Measurements from ENCODE around the gene BECN2. TPM values are rescaled to one million over a fixed set of nuclear protein-coding genes. Genes with fewer than 3 reads are reported as not detected.

The BECN2 gene, protein sequence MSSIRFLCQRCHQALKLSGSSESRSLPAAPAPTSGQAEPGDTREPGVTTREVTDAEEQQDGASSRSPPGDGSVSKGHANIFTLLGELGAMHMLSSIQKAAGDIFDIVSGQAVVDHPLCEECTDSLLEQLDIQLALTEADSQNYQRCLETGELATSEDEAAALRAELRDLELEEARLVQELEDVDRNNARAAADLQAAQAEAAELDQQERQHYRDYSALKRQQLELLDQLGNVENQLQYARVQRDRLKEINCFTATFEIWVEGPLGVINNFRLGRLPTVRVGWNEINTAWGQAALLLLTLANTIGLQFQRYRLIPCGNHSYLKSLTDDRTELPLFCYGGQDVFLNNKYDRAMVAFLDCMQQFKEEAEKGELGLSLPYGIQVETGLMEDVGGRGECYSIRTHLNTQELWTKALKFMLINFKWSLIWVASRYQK
- total RNA-seq: not detected in 2 replicates

DNA sequence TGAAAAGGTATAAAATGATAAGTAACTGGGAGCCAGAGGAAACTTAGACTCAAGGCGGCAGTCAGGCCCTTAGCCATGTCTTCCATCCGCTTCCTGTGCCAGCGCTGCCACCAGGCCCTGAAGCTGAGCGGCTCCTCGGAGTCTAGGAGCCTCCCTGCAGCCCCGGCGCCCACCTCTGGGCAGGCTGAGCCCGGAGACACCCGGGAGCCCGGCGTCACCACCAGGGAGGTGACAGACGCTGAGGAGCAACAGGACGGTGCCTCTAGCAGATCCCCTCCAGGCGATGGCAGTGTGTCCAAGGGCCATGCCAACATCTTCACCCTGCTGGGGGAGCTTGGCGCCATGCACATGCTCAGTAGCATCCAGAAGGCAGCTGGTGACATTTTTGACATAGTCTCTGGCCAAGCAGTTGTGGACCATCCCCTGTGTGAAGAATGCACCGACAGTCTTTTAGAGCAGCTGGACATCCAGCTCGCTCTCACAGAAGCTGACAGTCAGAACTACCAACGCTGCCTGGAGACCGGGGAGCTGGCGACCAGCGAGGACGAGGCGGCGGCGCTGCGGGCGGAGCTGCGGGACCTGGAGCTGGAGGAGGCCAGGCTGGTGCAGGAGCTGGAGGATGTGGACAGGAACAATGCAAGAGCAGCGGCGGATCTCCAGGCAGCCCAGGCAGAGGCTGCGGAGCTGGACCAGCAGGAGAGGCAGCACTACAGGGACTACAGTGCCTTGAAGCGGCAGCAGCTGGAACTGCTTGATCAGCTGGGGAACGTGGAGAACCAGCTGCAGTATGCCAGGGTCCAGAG is at the start of gene BECN2:
BECN2 (plus strand) TSS at position 76 of the 803 bp plus-strand sequence; CDS start at position 76, 0 bp downstream.

DNA sequence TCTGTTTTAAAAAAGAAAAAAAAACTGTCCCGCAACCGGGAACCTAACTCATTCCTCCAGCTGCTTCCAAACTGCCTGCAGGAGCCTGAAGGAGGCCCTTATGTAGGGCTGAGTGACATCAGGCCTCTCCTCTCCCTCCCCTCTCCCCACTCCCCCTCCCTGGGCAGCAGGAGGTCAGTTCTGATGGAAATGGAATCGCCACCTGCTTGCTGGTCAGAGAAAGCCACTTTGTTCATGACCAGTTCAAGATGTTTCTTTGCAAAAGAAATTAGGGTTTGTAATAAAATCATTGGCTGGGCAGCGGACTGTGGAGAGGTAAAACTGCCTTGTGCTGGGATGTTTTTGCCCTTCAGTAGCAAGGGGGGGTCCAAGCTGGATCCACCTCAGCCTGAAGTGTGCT is 41.5 kb downstream of the BECN2 start, which contains the start of gene MAP1LC3C:
MAP1LC3C (minus strand) TSS at position 73 of the 400 bp plus-strand sequence. CDS start 90 bp downstream, outside the sequence.

Other genes starting within 250 kb of the BECN2 start
- gene EXO1, start 109.6 kb upstream of the BECN2 start, total RNA-seq: 1.6 and 4.6 TPM in 2 replicates
- gene MAP1LC3C, start 41.3 kb downstream of the BECN2 start, total RNA-seq: 0.13 TPM in 2 replicates

All from smooth muscle cell of the pulmonary artery (primary cell).